CD4-positive, alpha-beta T cell (primary cell): ENCODE results near the gene NEB. TPM values are rescaled to one million over a fixed set of nuclear protein-coding genes. Genes with fewer than 3 reads are reported as not detected.

Experiments
- ATAC-seq: fragments of 200-7000 bp; cut with Tn5 transposase; one replicate; pipeline ENCODE4 v1.10.0; 2022; ENCODE audit warnings: mild to moderate bottlenecking; ENCODE audit not compliant: poor library complexity
- CTCF ChIA-PET: fragments of 350-600 bp; sonication (Branson Sonifier 250); formaldehyde crosslinking; loops from one replicate; lab custom pipeline; 2021; ENCODE audit warnings: antibody characterized with exemption, inconsistent platforms; lab: Charles Lee
- POLR2A ChIA-PET: fragments of 350-600 bp; sonication (Branson Sonifier 250); formaldehyde crosslinking; loops from one replicate; lab custom pipeline; 2021; ENCODE audit warnings: antibody characterized with exemption, inconsistent platforms; lab: Charles Lee
- DNase-seq, 14 experiments: peaks; one replicate each; pipeline ENCODE4 v3.0.0-alpha.2; 2013 to 2020; ENCODE audit warnings: mixed read lengths in 2 of 14
- H3K27ac ChIP-seq, 2 donors: one replicate each; pipeline versions ENCODE4 v1.5.1 to v1.7.0; 2013; ENCODE audit warnings: low read length in 2 of 2, low read depth in 1 of 2, mild to moderate bottlenecking in 1 of 2
- H3K27me3 ChIP-seq, 2 experiments: 1 replicate in 1 of 2; 2 replicates in 1 of 2; pipeline versions ENCODE4 v1.6.1 to v1.7.0; 2013; ENCODE audit warnings: low read length in 2 of 2, control low read depth in 1 of 2, mild to moderate bottlenecking in 1 of 2, moderate library complexity in 1 of 2; ENCODE audit not compliant: insufficient read depth in 2 of 2, control insufficient read depth in 1 of 2
- H3K36me3 ChIP-seq: one replicate; pipeline ENCODE4 v1.6.1; 2013; ENCODE audit warnings: low read length, control low read depth; ENCODE audit not compliant: insufficient read depth
- H3K4me1 ChIP-seq: one replicate; pipeline ENCODE4 v1.6.1; 2013; ENCODE audit warnings: low read length, control low read depth; ENCODE audit not compliant: insufficient read depth
- H3K4me3 ChIP-seq: one replicate; pipeline ENCODE4 v1.5.1; 2013; ENCODE audit warnings: mild to moderate bottlenecking, low read length, moderate library complexity
- H3K9me3 ChIP-seq, 2 experiments: 1 replicate in 1 of 2; 2 replicates in 1 of 2; pipeline versions ENCODE4 v1.6.1 to v1.7.0; 2013; ENCODE audit warnings: low read length in 2 of 2, mild to moderate bottlenecking in 2 of 2, control low read depth in 1 of 2, moderate library complexity in 1 of 2; ENCODE audit not compliant: control insufficient read depth in 1 of 2, insufficient read depth in 1 of 2
- H3K27ac Mint-ChIP-seq: one replicate; pipeline ENCODE4 v1.8.0; 2020; ENCODE audit warnings: mixed read lengths
- H3K27me3 Mint-ChIP-seq: one replicate; pipeline ENCODE4 v1.8.0; 2021; ENCODE audit warnings: mixed read lengths
- H3K36me3 Mint-ChIP-seq: one replicate; pipeline ENCODE4 v1.8.0; 2021; ENCODE audit warnings: low read depth, mixed read lengths
- H3K4me1 Mint-ChIP-seq: one replicate; pipeline ENCODE4 v1.8.0; 2021; ENCODE audit warnings: low read depth, mixed read lengths
- H3K4me3 Mint-ChIP-seq: one replicate; pipeline ENCODE4 v1.8.0; 2020; ENCODE audit warnings: mild to moderate bottlenecking, mixed read lengths
- H3K9me3 Mint-ChIP-seq: one replicate; pipeline ENCODE4 v1.8.0; 2020; ENCODE audit warnings: mixed read lengths
- CTCF ChIP-seq: fragments of 200-600 bp; IDR thresholded peaks from one replicate; pipeline ENCODE4 v1.8.0; 2022; ENCODE audit warnings: antibody characterized with exemption, mild to moderate bottlenecking
- intact Hi-C, 2 experiments: fragments of 100-400 bp; cut with DNase I in 1 of 2; cut with micrococcal nuclease in 1 of 2; formaldehyde crosslinking; loops; one replicate each; pipeline versions ENCODE4 v1.15.1 to v1.9.0; 2023 to 2025; cut with DNase I, micrococcal nuclease
- total RNA-seq, 174 experiments: library from RNA in 2 of 174; stranded (reverse) in 2 of 174; gene quantifications; one replicate each; pipeline ENCODE4 v1.2.3 and lab custom pipeline; 2021 to 2026

NEB gene
- total RNA-seq, 2 experiments from 2014 or later = 1.2 to 1.8 TPM

- CTCF ChIA-PET = no interaction called here
- Mint-ChIP-seq H3K9me3 (no peaks in the 10 kb centered on the region), H3K36me3 (no peaks in the 10 kb centered on the region), H3K27me3 (no peaks in the 10 kb centered on the region), H3K27ac (no peak overlapping the region), H3K4me1 (no peaks in the 10 kb centered on the region), H3K4me3 (no peak overlapping the region)
- Histone ChIP-seq H3K4me1 (peaks cover 5% of the 10 kb centered on the region), H3K27ac (no peak overlapping the region), H3K4me3 (no peak overlapping the region), H3K36me3 (no peaks in the 10 kb centered on the region), H3K9me3 (peaks cover 0 to 5% of the 10 kb centered on the region in 2 experiments), H3K27me3 (no peaks in the 10 kb centered on the region)
- intact Hi-C loops = no loop called here
- POLR2A ChIA-PET = no interaction called here
- ATAC-seq (no peak), DNase-seq (peak in 1 of 14 experiments; percentile 17)
- no peak for TF ChIP-seq CTCF
These were observed 31.6 kb upstream of the NEB start for GRCh38 chr2:151765760-151766410.

- no peaks in the 10 kb centered on the region for H3K36me3 Mint-ChIP-seq
- DNase-seq (no peak), ATAC-seq (no peak)
- ChIA-PET POLR2A (no interaction called here), CTCF (no interaction called here)
- no peak overlapping the region for H3K4me3 ChIP-seq
- H3K4me1 Mint-ChIP-seq = no peaks in the 10 kb centered on the region
- no peak overlapping the region for H3K4me3 Mint-ChIP-seq
- no peaks in the 10 kb centered on the region for H3K27me3 ChIP-seq
- TF ChIP-seq CTCF = no peak
- H3K9me3 ChIP-seq = no peaks in the 10 kb centered on the region
- H3K27me3 Mint-ChIP-seq = no peaks in the 10 kb centered on the region
- no peaks in the 10 kb centered on the region for H3K9me3 Mint-ChIP-seq
- no peak overlapping the region for H3K27ac ChIP-seq
- intact Hi-C loops = no loop called here
- no peak overlapping the region for H3K27ac Mint-ChIP-seq
- H3K36me3 ChIP-seq = no peaks in the 10 kb centered on the region
- peaks cover 5% of the 10 kb centered on the region for H3K4me1 ChIP-seq
These were observed 28.4 kb upstream of the NEB start for GRCh38 chr2:151762694-151763093.

GRCh38 chr2:151761687-151762086 lies 27.4 kb upstream of the NEB start:
- Mint-ChIP-seq H3K9me3 (no peaks in the 10 kb centered on the region), H3K4me3 (no peak overlapping the region), H3K4me1 (no peaks in the 10 kb centered on the region), H3K36me3 (no peaks in the 10 kb centered on the region), H3K27ac (no peak overlapping the region), H3K27me3 (no peaks in the 10 kb centered on the region)
- Histone ChIP-seq H3K27me3 (no peaks in the 10 kb centered on the region), H3K4me3 (no peak overlapping the region), H3K9me3 (no peaks in the 10 kb centered on the region), H3K36me3 (no peaks in the 10 kb centered on the region), H3K27ac (no peak overlapping the region), H3K4me1 (peaks cover 3% of the 10 kb centered on the region)
- ChIA-PET CTCF (no interaction called here), POLR2A (no interaction called here)
- TF ChIP-seq CTCF = no peak
- intact Hi-C loops = no loop called here
- ATAC-seq (no peak), DNase-seq (no peak)
